T-cell (primary cell): Measurements from ENCODE around the gene BHLHA15. TPM values are rescaled to one million over a fixed set of nuclear protein-coding genes. Genes with fewer than 3 reads are reported as not detected.

Experiments used
- ATAC-seq, 4 experiments: fragments of 200-7000 bp in 3 of 4; fragments of 150-1000 bp in 1 of 4; cut with Tn5 transposase; replicated peaks in 1 of 4; 1 replicate in 3 of 4; 2 replicates in 1 of 4; pipeline ENCODE4 v1.10.0; 2021; ENCODE audit warnings: moderate library complexity in 3 of 4, mild to moderate bottlenecking in 2 of 4, moderate number of reproducible peaks in 1 of 4
- CTCF ChIA-PET, 2 donors: fragments of 300-600 bp; sonication (Branson Sonifier 250); formaldehyde crosslinking; loops; one replicate each; lab custom pipeline; 2022; ENCODE audit warnings: antibody characterized with exemption in 2 of 2; lab: Charles Lee
- POLR2A ChIA-PET, 2 donors: fragments of 300-600 bp; sonication (Branson Sonifier 250); formaldehyde crosslinking; loops; one replicate each; lab custom pipeline; 2022; ENCODE audit warnings: antibody characterized with exemption in 2 of 2; lab: Charles Lee
- DNase-seq, 35 experiments: peaks; one replicate each; pipeline versions ENCODE4 v3.0.0 to v3.0.0-alpha.2; 2013 to 2023
- H3K27ac ChIP-seq: one replicate; pipeline ENCODE4 v1.5.1; 2013; ENCODE audit warnings: low read length
- H3K27me3 ChIP-seq, 2 experiments: replicated peaks in 1 of 2; 1 replicate in 1 of 2; 2 replicates in 1 of 2; pipeline versions ENCODE4 v1.6.1 to v1.7.0; 2013; ENCODE audit warnings: low read length in 1 of 2, mixed read lengths in 1 of 2; ENCODE audit not compliant: control insufficient read depth in 2 of 2, insufficient read depth in 2 of 2; ENCODE audit errors: extremely low read depth in 1 of 2
- H3K36me3 ChIP-seq, 2 donors: 1 replicate in 1 of 2; 2 replicates in 1 of 2; pipeline versions ENCODE4 v1.6.1 to v1.7.0; 2013; ENCODE audit warnings: low read length in 1 of 2; ENCODE audit not compliant: control insufficient read depth in 2 of 2, insufficient read depth in 1 of 2; ENCODE audit errors: extremely low read depth in 1 of 2
- H3K4me1 ChIP-seq, 2 experiments: 1 replicate in 1 of 2; 2 replicates in 1 of 2; pipeline versions ENCODE4 v1.6.1 to v1.7.0; 2013; ENCODE audit warnings: low read length in 2 of 2, mixed read lengths in 1 of 2; ENCODE audit not compliant: insufficient read depth in 2 of 2, control insufficient read depth in 1 of 2; ENCODE audit errors: extremely low read depth in 1 of 2
- H3K4me3 ChIP-seq, 2 donors: 1 replicate in 1 of 2; 2 replicates in 1 of 2; pipeline versions ENCODE4 v1.5.1 to v1.7.0; 2013; ENCODE audit warnings: mild to moderate bottlenecking in 2 of 2, low read length in 1 of 2, moderate library complexity in 1 of 2; ENCODE audit not compliant: control insufficient read depth in 1 of 2; ENCODE audit errors: extremely low read depth in 1 of 2
- H3K9me3 ChIP-seq: 2 replicates; pipeline ENCODE4 v1.7.0; 2013
- H3K27ac Mint-ChIP-seq, 2 donors: one replicate each; pipeline ENCODE4 v1.8.0; 2020 to 2021; ENCODE audit warnings: mild to moderate bottlenecking in 2 of 2, mixed read lengths in 2 of 2
- H3K27me3 Mint-ChIP-seq, 2 donors: one replicate each; pipeline ENCODE4 v1.8.0; 2021 to 2022; ENCODE audit warnings: mixed read lengths in 2 of 2
- H3K36me3 Mint-ChIP-seq: one replicate; pipeline ENCODE4 v1.8.0; 2021; ENCODE audit warnings: mixed read lengths
- H3K4me1 Mint-ChIP-seq, 3 donors: one replicate each; pipeline ENCODE4 v1.8.0; 2020 to 2022; ENCODE audit warnings: mixed read lengths in 3 of 3, mild to moderate bottlenecking in 1 of 3
- H3K4me3 Mint-ChIP-seq, 3 donors: one replicate each; pipeline ENCODE4 v1.8.0; 2020 to 2022; ENCODE audit warnings: mild to moderate bottlenecking in 3 of 3, mixed read lengths in 3 of 3, moderate library complexity in 3 of 3
- H3K9me3 Mint-ChIP-seq, 3 donors: one replicate each; pipeline ENCODE4 v1.8.0; 2020 to 2022; ENCODE audit warnings: mixed read lengths in 3 of 3
- WGBS: methylation state at CpG from one replicate; pipeline ENCODE4 v1.1.5; 2013; ENCODE audit warnings: missing lambda C conversion rate; ENCODE audit not compliant: insufficient coverage; 5-methylcytosine and 5-hydroxymethylcytosine counted together
- total RNA-seq, 35 experiments: library from RNA in 6 of 35; stranded (reverse) in 6 of 35; fragments of 120-200 nt in 1 of 35; gene quantifications; one replicate each; pipeline versions ENCODE4 v1.2.1 to v1.2.4 and lab custom pipeline; 2013 to 2026

The BHLHA15 gene
- total RNA-seq, 5 donors from 2014 or later (not counting 1 experiment from before 2014, with no cell fraction given) = 0.55 TPM; not detected in 4

- ChIA-PET CTCF (no interaction called here), POLR2A (interaction anchor here in 1 of 2 donors (0.6 kb wide), 1 partner anchor 207 kb away, joined by 6 read pairs; no protein-coding TSS in a partner anchor)
- Mint-ChIP-seq H3K4me1 (peaks cover 0 to 11% (median 4%) of the 10 kb centered on the region in 3 donors), H3K36me3 (peaks cover 41% of the 10 kb centered on the region), H3K4me3 (no peak overlapping the region), H3K27me3 (no peaks in the 10 kb centered on the region), H3K9me3 (no peaks in the 10 kb centered on the region), H3K27ac (no peak overlapping the region)
- ATAC-seq (no peak), DNase-seq (no peak)
- no peaks in the 10 kb centered on the region for H3K4me1 ChIP-seq
- peaks cover 6 to 12% of the 10 kb centered on the region in 2 donors for H3K36me3 ChIP-seq
- H3K9me3 ChIP-seq = no peaks in the 10 kb centered on the region
- H3K4me3 ChIP-seq = no peak overlapping the region
- H3K27me3 ChIP-seq = no peaks in the 10 kb centered on the region
- H3K27ac ChIP-seq = no peak overlapping the region
- 100% methylated on average over 1 of the region's 7 CpGs for WGBS
These were observed 26.1 kb upstream of the BHLHA15 start for GRCh38 chr7:98185101-98185500.

- no peaks in the 10 kb centered on the region for H3K27me3 ChIP-seq
- Mint-ChIP-seq H3K4me1 (peaks cover 0 to 11% (median 4%) of the 10 kb centered on the region in 3 donors), H3K27me3 (no peaks in the 10 kb centered on the region), H3K27ac (no peak overlapping the region), H3K36me3 (peaks cover 43% of the 10 kb centered on the region), H3K9me3 (no peaks in the 10 kb centered on the region), H3K4me3 (no peak overlapping the region)
- no peaks in the 10 kb centered on the region for H3K4me1 ChIP-seq
- H3K9me3 ChIP-seq = no peaks in the 10 kb centered on the region
- DNase-seq = no peak
- 100% methylated on average over 1 of the region's 9 CpGs for WGBS
- H3K4me3 ChIP-seq = no peak overlapping the region
- ChIA-PET POLR2A (no interaction called here), CTCF (no interaction called here)
- no peak for ATAC-seq
- peaks cover 7 to 20% of the 10 kb centered on the region in 2 donors for H3K36me3 ChIP-seq
- no peak overlapping the region for H3K27ac ChIP-seq
These were observed 24.6 kb upstream of the BHLHA15 start for GRCh38 chr7:98186452-98187137.

GRCh38 chr7:98187138-98187502, 24.1 kb upstream of the BHLHA15 start:
- Histone ChIP-seq H3K9me3 (no peaks in the 10 kb centered on the region), H3K27me3 (no peaks in the 10 kb centered on the region), H3K4me3 (no peak overlapping the region), H3K36me3 (peaks cover 8 to 25% of the 10 kb centered on the region in 2 donors), H3K4me1 (no peaks in the 10 kb centered on the region), H3K27ac (no peak overlapping the region)
- Mint-ChIP-seq H3K27me3 (no peaks in the 10 kb centered on the region), H3K4me1 (peaks cover 0 to 11% (median 4%) of the 10 kb centered on the region in 3 donors), H3K4me3 (no peak overlapping the region), H3K9me3 (no peaks in the 10 kb centered on the region), H3K27ac (no peak overlapping the region), H3K36me3 (peaks cover 43% of the 10 kb centered on the region)
- DNase-seq (no peak), ATAC-seq (no peak)
- POLR2A ChIA-PET = no interaction called here
- CTCF ChIA-PET = no interaction called here
- WGBS = no CpG with 5 or more reads among the region's 1 CpG

- Mint-ChIP-seq H3K27ac (no peak overlapping the region), H3K9me3 (no peaks in the 10 kb centered on the region), H3K27me3 (no peaks in the 10 kb centered on the region), H3K4me1 (peaks cover 0 to 11% (median 4%) of the 10 kb centered on the region in 3 donors), H3K36me3 (peaks cover 62% of the 10 kb centered on the region), H3K4me3 (no peak overlapping the region)
- no peaks in the 10 kb centered on the region for H3K27me3 ChIP-seq
- no peak for DNase-seq
- H3K27ac ChIP-seq = no peak overlapping the region
- no peak for ATAC-seq
- WGBS = 86% methylated on average over 5 of the region's 11 CpGs
- H3K36me3 ChIP-seq = peaks cover 19 to 48% of the 10 kb centered on the region in 2 donors
- H3K9me3 ChIP-seq = no peaks in the 10 kb centered on the region
- no peak overlapping the region for H3K4me3 ChIP-seq
- no peaks in the 10 kb centered on the region for H3K4me1 ChIP-seq
- POLR2A ChIA-PET = no interaction called here
- CTCF ChIA-PET = no interaction called here
These were observed 21.7 kb upstream of the BHLHA15 start for GRCh38 chr7:98189559-98189958.

GRCh38 chr7:98191668-98192431, 19.4 kb upstream of the BHLHA15 start:
- Mint-ChIP-seq H3K27me3 (no peaks in the 10 kb centered on the region), H3K4me3 (no peak overlapping the region), H3K9me3 (no peaks in the 10 kb centered on the region), H3K4me1 (peaks cover 1 to 11% (median 5%) of the 10 kb centered on the region in 3 donors), H3K27ac (no peak overlapping the region), H3K36me3 (peaks cover 68% of the 10 kb centered on the region)
- CTCF ChIA-PET = interaction anchor here in 1 of 2 donors (0.9 kb wide), 1 partner anchor 23 kb away, joined by 3 read pairs; no protein-coding TSS in a partner anchor
- ATAC-seq (no peak), DNase-seq (no peak)
- H3K27me3 ChIP-seq = no peaks in the 10 kb centered on the region
- H3K4me3 ChIP-seq = no peak overlapping the region
- POLR2A ChIA-PET = no interaction called here
- H3K27ac ChIP-seq = no peak overlapping the region
- WGBS = over 99% methylated on average over 29 of the region's 32 CpGs
- H3K36me3 ChIP-seq = peaks cover 21 to 61% of the 10 kb centered on the region in 2 donors
- no peaks in the 10 kb centered on the region for H3K4me1 ChIP-seq
- no peaks in the 10 kb centered on the region for H3K9me3 ChIP-seq

- H3K4me1 Mint-ChIP-seq = peaks cover 3 to 14% (median 5%) of the 10 kb centered on the region in 3 donors
- no peaks in the 10 kb centered on the region for H3K27me3 Mint-ChIP-seq
- peaks cover 60% of the 10 kb centered on the region for H3K36me3 Mint-ChIP-seq
- peak overlapping the region in 1 of 3 donors; percentile 9 for H3K4me3 Mint-ChIP-seq
- H3K27ac ChIP-seq = no peak overlapping the region
- H3K9me3 Mint-ChIP-seq = no peaks in the 10 kb centered on the region
- no peak overlapping the region for H3K27ac Mint-ChIP-seq
- CTCF ChIA-PET = no interaction called here
- POLR2A ChIA-PET = no interaction called here
- WGBS = 95% methylated on average over 22 of the region's 22 CpGs
- no peak for DNase-seq
- H3K27me3 ChIP-seq = no peaks in the 10 kb centered on the region
- H3K4me3 ChIP-seq = no peak overlapping the region
- H3K4me1 ChIP-seq = no peaks in the 10 kb centered on the region
- H3K36me3 ChIP-seq = peaks cover 23 to 59% of the 10 kb centered on the region in 2 donors
- no peaks in the 10 kb centered on the region for H3K9me3 ChIP-seq
- ATAC-seq = no peak
These were observed 18.3 kb upstream of the BHLHA15 start for GRCh38 chr7:98192781-98193457.
